Middle frontal gyrus (tissue), 1 donor: ENCODE data around the gene SLC66A3.

Experiments
- DNase-seq: peaks from one replicate; pipeline ENCODE4 v3.0.0-alpha.2; 2015; ENCODE audit warnings: low spot score; ENCODE audit errors: extremely low spot score

Gene SLC66A3

DNA sequence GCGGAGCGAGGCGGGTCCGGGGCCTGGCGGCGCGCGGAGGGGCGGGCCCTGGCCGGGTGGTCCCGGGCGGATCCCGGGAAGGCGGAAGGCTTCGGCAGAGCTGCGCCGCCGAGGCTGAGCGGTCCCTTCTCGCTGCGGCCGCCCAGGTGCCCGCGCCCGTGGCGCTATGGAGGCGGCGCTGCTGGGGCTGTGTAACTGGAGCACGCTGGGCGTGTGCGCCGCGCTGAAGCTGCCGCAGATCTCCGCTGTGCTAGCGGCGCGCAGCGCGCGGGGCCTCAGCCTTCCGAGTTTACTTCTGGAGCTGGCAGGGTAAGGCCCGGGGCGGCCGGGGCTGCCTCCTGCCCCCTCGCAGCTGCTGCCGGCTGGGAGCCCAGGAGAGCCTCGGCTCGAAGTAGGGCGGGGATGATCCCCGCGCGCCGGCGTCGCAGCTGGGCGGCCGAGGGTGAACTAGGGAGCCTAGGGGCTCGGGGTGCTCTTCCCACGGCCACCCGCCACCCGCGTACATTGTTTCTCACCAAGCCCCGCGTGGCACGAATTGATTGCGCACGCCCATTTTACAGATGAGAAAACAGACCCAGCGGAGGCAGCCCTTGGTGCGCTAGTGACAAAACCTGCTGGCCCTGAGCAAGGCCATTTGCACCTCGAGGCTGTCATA lies at the start of gene SLC66A3:
TSS of gene SLC66A3 (plus strand) at position 87 of the 655 bp plus-strand sequence. CDS start at position 167, 80 bp downstream.
- DNase-seq, result peak; percentile 64

DNA sequence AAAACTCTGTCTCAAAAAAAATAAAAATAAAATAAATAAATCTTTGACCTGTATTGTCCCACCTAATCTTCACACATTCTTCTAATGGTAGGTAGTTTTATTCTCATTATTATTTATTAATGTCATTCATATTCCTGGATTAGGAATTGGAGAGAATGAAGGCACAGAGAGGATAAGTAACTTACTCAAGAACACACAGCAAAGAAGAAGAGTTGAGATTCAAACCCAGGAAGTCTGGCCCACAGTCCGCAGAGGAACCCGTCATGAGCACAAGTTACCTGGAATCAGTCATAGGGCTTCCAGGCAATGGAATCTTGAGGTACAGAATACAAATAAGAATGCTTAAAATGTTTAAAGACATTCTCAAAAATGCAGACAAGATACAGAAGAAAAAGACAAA lies 46.3 kb upstream of the SLC66A3 start:
- DNase-seq, result no peak

DNA sequence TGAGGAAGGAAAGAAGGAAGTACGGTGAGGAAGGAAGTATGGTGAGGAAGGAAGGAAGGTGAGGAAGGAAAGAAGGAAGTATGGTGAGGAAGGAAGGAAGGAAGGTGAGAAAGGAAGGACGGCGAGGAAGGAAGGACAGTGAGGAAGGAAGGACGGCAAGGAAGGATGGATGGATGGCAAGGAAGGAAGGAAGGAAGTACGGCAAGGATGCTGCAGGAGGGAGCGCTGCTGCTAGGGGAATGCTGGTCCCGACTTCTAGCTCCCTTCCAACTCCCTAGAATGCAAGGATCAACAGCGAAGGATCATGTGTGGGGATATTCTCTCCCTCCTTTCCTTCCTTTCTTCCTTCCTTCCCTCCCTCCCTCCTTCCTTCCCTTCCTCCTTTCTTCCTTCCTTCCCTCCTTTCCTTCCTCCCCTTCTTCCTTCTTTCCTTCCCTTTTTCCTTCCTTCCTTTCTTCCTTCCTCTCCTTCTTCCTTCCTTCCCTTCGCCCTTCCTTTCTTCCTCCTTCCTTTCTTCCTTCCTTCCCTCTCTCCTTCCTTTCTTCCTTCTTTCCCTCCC lies 42.3 kb upstream of the SLC66A3 start:
- no peak for DNase-seq

DNA sequence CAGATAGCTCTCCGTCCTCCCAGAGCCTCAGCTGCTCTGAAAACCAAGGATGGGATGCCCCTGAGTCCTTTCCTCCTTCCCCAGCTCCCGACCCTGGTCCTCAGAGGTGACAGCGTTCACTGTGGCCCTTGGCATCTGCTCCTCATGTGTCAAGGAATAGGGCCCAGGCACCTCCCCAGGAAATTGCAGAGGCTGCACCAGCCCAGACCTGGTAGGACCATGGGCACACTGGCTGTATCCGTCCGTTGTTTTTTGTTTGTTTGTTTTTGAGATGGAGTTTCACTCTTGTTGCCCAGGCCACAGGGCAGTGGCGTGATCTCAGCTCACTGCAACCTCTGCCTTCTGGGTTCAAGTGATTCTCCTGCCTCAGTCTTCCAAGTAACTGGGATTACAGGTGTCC lies 37.5 kb upstream of the SLC66A3 start:
- no peak for DNase-seq

DNA sequence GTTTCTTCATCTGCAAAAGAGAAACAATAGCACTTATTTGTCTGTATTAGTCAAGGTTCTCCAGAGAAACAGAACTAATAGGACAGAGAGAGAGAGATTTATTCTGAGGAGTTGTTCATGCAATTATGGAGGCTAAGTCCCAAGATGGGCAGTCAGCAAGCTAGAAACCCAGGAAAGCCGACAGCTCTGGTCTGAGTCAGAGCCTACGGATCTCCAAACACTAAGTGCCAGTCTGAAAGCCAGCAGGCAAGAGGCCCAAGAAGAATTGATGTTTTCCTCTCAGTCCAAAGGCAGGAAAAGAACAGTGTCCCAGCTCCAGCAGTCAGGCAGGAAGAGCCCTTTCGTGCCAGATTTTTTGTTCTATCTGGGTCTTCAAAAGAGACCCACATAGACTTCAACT lies 36.5 kb upstream of the SLC66A3 start:
- no peak for DNase-seq

DNA sequence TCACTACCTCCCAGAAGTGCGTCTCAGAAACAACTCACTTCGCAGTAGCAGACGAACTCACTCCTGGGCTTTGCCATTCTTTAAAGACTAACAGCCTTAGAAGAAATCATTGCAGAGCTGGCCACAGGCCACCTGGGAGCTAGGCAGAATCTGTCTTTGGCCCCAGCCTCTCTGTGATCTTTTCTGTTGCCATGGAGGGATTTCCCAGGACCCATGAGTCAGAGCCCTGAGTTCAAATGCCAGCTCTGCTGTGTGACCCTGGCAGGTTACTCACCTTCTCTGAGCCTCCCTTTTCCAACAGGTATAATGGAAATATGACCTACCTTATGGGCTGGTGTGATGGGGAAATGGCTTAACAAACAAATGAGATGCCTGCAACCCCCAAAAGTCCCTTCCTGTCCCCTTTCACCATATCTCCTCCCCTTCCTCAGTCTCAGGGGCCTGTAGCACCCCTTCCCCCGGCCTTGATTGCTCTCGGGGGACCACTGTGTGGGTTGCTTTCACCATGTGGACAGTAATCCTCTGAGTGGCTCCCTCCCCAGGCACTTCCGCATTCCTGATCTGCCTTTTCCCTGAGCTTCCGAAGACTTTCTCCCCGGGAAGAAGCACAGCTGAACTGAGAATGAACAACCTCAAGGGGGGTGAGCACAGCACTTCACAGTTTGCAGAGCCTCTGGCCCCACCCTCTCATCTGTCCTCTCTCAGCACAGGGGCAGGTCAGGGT lies 34.0 kb upstream of the SLC66A3 start:
- DNase-seq, result no peak

DNA sequence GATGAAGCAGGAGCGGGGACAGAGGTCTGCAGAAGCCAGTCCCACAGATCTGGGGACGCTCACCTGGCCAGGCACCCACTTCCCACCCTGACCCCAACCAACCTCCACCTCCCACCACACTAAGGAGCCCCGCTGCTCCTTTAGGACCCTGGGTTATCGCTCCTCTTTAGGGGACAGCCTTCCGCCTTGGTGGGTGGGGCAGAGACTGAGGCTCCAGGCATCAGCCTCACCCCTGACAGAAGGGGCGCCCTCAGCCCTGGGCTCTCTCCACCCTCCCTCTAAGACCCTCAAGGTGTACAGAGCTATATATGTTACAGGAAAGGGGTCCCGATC lies 33.5 kb upstream of the SLC66A3 start:
- DNase-seq, result no peak

DNA sequence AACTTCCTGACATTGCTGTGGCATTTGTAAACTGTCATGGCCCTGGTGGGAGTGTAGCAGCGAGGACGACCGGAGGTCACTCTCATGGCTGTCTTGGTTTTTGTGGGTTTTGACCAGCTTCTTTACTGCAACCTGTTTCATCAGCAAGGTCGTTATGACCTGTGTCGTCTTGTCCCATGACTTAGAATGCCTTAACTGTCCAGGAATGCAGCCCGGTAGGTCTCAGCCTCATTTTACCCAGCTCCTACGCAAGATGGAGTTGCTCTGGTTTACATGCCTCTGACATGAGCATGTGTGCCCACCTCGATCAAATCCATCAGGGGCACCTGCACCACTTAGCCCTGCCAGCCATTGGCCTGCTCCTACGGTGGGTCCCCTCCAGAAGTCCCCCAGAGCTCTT lies 32.9 kb upstream of the SLC66A3 start:
- DNase-seq, result no peak

DNA sequence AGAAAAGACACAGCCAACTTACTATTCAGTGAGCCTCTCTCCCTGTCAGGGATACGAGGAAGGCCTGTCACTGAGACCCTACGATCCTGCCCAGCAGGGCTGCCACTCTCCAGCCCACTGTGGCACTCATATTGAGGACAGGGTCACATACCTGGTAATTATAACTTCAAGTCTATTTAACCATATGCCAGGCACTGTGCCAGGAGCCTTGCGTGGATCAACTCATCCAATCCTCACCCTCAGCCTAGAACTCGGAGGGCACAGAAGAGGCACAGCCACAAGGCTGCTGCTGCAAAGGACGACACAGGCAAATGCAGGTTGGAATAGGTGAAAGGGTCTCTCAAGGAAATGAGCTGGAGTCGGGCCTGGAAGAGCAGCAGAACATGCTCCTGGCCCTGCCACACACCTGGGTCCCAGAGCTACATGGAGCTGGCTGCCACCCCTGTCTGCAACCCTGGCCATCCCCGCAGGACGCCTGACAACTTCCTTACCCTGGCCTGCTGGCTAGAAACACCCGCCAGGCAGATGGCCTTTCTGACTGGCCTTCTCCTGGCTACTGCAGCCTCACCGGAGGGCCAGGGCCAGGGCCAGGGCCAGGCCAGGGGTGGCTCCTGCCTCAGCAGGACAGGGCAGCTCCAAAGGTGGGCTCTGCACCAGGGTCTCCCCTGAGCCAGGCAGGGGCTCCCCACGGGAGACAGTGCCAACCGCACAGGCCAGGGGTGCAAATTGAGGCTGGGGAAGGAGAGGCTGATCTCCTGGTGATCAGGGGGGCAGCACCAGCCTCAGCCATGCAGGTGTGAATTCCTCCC lies 32.1 kb upstream of the SLC66A3 start:
- no peak for DNase-seq

DNA sequence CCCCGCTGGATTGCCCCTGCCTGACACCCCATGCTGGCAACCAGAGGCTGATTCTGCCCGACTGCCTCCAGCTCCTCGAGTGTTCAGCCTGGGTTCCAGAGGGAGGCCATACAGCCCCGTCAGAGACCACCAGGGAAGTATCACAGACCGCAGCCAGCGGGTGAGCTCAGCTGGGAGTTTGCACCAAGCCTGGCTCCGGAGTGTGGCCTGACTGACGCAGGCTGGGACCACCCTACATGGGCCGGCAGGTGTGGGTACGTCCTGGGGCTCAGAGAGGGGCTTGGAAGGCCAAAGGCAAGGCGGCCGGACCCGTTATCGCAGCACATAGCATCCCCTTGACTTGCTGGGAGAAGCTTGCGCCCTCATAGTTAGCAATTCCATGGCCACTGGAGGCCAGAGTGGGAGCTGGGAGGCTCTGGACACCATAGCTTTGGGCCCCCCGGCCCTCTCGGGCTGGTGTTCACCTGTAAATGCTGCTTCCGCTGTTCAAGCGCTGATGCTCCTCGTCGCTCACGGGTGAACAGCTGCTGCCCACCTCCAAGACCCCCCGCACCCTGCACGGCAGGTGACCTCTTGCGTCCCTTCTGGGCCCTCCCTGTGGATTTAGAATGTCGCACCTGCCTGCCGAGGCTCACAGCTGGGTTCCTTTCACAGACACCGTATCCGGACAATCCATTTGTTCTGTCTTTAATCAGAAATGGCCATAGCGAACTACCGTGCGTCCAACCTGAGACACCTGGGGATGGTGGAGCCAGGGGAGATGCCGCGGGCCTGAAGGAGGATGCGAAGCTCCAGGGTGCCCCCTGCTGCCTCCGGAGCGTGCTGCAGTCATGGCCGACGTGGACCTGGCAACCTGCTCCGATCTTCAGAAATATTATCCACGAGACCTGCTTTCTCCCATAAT lies 31.2 kb upstream of the SLC66A3 start:
- no peak for DNase-seq

DNA sequence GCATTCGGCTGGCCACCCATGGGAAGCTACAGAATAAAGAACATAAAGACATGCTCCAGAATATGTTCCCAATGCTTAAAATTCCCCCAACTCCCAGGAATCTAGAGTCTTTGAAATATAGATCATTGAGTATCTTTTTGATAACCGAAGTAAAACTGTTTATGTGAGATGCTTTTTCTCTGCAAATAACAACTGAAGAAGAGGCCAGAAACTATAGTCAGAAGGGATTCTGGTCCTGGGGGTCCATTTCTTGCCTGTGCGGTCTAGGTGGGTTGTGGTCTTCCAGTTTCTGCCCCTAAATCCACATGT lies 30.6 kb upstream of the SLC66A3 start:
- no peak for DNase-seq

DNA sequence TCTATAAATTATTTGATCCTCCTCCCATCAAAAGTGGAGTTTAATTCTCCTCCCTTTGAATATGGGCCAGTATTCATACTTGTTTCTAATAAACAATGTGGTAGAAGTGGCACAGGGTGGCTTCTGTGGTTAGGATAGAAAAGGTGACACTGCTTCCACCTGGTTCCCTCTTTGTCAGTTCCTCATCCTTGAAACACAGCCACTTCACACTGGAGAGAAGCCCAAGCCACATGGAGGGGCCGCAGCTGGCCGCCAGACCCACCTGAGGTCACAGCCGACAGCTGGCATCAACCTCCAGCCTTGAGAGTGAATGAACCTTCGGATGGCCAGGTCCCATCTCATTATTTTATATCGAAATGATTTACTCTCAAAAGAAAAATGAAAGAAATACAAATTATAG lies 27.5 kb upstream of the SLC66A3 start:
- DNase-seq, result no peak

DNA sequence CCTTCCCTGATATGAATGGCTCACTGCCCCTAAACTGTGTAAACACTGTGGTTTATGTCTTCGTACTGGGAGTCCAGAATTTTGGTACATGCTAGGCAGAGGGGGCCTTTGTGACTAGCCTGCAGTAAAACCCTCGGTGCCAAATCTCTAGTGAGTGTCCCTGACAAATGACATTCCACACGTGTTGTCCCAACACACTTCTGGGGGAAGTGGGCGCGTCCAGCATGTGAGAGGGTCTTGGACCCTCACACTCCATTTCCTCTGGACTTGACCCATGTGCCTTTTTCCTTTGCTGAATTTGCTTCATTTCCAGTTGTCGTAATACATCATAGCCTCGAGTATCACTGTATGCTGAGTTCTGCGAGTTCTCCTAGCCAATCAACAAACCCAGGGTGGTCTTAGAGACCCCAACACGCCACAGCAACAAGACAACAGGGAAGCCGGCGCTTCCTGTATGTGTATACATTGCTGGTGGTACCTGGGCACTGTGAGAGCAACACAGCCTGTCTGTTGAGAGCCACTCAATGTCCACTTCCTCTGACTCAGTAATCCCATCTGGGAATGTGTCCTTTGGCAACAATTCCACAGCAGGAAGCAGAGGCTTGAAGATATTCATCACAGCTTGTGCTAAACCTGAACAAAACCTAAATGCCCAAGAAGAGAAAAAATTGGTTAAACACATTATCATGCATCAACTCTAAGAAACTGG lies 26.9 kb upstream of the SLC66A3 start:
- no peak for DNase-seq

DNA sequence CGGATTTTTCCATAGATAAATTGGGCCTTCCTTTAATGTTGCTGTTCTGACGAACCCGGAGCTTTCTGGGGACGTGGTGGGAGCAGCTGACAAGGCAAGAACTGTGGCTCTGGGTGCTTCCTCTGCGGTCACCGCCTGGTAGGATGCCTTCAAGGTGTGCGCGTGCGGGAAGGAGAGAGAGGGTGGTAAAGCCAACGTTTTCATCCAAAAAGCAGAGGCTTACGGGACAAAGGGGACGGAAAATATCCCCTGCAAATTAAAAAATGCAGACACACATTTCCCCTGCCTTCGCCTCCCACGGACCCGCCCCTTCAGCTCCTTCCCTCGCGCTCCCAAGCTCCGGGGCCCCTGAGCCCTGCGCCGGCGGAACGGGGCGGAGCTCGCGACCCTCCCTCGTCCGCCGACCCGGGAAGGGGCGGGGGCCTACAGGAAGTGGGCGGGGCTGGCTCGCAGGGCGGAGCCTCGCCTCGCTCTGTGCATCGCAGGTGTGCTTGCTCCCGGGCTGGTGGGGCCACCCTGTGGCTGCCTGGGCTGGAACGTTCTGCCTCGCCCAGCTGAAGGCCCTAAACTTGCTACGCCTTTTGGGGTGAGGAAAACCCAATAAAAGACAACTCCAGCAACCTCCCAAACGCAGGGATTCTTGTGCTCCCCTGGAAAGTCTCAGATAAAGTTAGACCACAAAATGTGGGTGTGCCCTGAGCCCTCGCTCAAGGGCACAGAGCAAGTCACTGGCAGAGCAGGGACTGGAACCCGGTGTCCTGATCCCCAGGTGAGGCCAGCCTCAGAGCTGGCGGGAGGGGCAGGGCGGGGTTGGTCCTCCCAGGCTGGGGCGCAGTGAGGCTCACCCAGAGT lies 25.4 kb upstream of the SLC66A3 start:
- no peak for DNase-seq

DNA sequence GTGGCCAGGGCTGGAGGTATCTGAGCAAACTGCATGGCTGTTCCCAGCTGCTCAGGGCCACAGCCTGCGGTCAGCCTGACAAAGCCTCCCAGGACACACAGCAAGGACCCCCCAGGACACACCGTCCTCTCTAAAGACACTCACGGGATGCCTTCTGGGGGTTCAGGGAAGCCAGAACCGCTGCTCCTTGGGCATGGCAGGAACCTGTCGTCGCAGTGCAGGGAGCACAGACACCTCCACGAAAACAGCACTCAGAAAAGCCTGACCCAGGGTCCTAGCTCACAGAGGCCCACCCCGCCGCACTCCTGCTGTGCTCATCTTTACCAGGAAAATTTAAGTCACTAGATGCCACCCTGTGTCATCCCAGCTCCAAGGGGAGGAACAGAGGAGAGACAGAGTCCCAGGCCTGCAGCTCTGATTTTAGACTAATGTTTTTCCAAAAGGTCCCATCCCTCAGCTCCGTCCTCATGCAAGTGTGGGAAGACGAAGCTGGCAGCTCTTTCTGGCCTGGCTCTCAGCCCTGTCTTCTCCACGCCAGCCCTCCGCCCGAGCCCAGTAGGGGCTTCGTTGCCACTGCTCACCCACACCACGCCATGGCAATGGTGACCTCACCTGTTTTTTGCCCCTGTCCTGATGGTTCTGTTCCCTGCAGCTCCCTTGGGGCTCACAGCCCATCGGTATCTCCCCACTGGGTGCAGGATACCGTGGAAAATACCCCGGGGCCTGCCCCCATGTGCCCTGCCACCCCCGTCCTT lies 23.9 kb upstream of the SLC66A3 start:
- DNase-seq, result no peak

DNA sequence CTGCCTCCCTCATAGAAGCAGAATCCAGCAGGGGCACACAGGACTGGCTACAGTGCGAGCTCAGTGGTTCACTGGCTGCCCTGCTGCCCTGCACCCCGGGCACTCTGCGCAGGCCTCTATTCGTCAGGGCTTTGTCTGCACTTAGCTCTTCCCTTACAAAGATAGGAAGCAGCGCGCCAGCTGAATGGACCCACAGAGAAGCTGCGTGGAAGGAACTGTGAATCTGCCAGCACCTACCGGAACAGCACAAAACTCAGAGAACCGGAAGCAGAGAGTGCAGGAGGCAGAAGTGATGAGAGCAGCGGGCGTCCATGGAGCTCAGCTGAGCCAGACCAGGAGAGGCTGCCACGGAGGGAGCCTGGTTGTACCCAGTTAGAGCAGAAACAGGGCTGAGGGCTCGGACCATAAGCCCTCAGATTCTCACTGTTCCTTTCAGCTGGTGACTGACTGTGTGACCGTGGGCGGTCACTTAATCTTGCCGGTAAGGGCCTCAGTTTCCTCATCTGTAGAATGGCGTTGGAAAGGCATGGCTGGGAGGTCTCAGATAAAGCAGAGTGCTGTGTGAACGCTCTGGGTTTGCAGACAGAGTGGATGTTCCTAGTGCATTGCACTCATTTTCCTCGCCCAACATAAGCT lies 23.1 kb upstream of the SLC66A3 start:
- DNase-seq, result no peak

DNA sequence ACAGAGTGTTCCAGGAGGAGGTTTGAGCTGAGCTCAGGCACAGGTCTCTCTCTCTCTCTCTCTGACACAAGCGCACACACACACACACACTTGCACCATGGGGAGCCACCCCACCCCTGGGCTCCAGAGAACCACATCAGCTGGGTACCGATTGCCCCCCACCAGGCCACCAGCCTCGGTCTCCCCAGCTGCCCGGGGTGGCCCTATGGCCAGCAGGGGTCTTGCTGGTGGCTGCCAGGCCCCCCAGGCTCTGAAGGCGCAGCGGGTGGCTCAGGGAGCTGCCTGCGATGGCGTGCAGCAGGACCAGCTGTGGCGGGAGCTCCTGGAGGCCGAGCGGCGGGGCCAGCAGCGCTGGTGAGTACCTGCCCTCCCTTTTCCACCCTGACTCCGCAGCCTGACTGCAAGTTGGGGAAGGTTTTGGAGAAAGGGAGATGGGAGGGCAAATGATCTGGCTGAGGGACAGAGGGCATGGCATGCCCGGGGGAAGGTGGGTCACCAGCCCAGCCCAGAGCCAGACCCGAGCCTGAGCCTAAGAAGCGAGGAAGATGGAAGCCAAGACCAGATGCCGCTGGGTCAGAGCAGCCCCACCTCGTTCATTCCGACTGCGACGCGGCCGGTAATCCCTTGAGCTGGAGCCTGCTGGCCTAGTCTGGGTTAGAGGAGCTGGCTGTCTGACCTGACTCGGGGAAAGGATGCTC lies 21.9 kb upstream of the SLC66A3 start:
- no peak for DNase-seq

DNA sequence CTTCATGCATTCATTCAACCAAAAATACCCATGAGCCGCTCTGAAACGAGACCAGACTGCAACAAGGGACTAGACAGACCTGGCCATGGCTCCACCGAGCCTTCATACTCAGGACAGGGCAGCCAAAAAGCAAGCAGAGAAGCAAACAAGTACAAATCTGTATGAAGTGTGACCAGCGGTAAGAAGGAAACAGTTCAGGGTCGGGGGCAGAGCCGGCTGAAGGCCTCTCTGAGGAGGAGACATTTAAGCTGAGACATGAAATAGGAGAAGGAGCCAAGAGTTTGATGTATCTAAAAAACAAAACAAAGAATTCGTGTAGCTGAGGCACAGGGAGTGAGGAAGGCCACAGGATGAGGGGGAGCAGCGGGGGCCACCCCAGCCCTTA lies 21.3 kb upstream of the SLC66A3 start:
- DNase-seq, result no peak
